VCaP (cell line): Measurements from ENCODE around the gene IPPK.

ENCODE experiments used
- H3K27ac ChIP-seq: fragments of 450-650 bp; 2 replicates; pipeline ENCODE4 v1.5.1; 2017
- TF ChIP-seq, protein P1 (sequence below): fragments of 450-650 bp; conservative IDR thresholded peaks from 2 replicates; pipeline ENCODE4 v1.5.1; 2017; ENCODE audit warnings: mild to moderate bottlenecking, moderate library complexity

The IPPK gene

DNA sequence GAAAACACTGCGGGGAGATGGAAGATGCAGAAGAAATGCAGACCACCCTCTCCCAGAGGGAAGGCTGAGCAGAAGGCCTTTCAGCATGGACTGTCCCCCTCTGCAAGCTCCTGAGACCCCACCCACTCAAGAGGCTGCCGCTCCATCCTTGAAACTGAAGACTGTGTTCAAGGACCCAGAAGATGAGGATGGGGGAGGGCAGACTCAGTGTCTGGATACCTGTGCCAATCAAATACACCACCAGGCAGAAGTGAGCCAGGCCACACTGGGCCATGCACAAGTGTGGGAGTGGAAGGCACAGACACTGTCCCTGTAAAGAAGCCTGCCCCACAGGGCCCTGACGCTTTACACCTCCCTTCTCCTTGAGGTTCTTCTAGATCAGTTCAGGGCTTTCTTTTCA lies 40.0 kb upstream of the IPPK start:
- TF ChIP-seq, protein P1, sequence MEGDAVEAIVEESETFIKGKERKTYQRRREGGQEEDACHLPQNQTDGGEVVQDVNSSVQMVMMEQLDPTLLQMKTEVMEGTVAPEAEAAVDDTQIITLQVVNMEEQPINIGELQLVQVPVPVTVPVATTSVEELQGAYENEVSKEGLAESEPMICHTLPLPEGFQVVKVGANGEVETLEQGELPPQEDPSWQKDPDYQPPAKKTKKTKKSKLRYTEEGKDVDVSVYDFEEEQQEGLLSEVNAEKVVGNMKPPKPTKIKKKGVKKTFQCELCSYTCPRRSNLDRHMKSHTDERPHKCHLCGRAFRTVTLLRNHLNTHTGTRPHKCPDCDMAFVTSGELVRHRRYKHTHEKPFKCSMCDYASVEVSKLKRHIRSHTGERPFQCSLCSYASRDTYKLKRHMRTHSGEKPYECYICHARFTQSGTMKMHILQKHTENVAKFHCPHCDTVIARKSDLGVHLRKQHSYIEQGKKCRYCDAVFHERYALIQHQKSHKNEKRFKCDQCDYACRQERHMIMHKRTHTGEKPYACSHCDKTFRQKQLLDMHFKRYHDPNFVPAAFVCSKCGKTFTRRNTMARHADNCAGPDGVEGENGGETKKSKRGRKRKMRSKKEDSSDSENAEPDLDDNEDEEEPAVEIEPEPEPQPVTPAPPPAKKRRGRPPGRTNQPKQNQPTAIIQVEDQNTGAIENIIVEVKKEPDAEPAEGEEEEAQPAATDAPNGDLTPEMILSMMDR, result no peak
- no peak overlapping the region for H3K27ac ChIP-seq

DNA sequence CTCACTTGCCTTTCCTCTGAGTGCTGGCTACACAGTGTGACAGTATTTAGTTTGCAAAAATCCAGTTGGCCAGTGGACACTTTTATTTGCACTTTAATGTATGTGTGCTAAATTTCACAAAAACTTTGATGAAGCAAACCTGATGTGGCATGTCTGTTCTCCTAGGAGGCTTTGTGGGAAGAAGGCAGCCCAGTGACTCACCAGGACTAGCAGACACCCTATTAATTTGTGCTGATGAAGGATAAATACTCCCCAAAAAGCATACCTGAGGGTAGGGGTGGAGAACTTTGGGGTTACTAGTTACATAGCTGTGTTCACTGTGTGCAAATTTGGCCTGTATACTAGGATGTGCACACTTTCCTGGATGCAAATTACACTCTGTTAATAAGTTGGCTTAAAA lies 39.3 kb upstream of the IPPK start:
- H3K27ac ChIP-seq, result no peak overlapping the region
- TF ChIP-seq, protein P1, result no peak

DNA sequence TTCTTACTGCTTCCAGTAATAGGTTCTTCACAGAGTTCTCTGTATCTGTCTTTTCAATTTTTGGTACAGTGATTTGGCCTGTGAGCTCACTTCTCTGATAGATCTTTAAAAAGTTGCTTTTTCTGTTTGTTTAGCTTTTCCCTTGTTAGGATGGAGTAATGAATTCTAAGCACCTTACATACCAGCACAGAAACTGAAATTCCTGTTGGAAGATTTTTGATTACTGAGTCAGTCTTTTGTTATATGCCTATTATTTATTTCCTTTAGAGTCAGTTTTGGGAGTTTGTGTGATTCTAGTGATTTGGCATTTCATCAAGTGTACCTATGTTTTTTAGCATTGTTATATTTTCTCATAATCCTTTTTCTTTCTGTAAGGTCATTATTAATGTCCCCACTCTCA lies 37.6 kb upstream of the IPPK start:
- no peak overlapping the region for H3K27ac ChIP-seq
- TF ChIP-seq, protein P1, result no peak

DNA sequence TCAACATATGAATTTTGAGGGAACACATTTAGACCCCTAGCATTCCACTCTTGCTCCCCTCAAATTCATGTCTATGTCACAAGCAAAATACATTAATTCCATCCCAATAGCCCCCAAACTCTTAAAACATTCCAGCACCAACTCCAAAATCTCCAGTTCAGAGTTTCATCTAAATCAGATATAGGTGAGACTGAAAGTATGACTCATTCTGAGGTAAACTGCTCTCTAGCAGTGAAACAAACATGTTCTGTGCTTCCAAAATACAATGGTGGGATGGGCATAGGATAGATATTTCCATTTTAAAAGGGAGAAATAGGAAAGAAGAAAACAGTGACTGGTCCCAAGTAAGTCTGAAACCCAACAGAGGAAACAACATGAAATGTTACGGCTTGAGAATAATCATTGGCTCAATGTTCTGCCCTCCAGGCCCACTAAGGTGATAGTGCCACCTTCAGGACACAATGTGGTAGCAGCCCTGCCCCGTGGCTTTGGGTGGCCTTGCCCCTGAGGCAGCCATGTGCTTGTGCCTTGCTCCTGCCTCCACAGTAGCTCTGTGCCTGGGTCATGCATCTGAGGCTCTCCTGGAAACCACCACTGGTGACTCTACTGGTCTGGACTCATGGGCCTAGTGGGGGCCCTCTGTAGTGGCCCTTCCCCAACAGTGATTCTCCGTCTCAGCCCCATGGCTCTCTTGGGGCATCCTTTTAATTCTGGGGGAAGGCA lies 36.4 kb upstream of the IPPK start:
- H3K27ac ChIP-seq, result no peak overlapping the region
- TF ChIP-seq, protein P1, result peak; percentile 60

DNA sequence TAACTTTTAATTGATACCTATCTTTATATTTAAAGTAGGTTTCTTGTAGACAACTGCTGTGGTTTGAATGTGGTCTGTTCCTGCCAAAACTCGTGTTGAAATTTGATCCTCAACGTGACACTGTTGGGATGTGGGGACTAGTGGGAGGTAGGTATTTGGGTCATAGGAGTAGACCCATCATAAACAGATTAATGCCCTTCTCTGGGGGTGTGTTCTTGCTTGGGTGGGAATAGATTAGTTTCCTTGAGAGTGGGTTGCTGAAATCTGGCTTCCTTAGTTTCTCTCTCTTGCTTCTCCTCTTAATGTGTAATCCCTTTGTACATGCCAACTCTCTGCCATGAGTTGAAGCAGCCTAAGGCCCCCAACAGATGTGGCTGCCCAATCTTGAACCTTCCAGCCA lies 34.6 kb upstream of the IPPK start:
- H3K27ac ChIP-seq, result no peak overlapping the region
- TF ChIP-seq, protein P1, result no peak

DNA sequence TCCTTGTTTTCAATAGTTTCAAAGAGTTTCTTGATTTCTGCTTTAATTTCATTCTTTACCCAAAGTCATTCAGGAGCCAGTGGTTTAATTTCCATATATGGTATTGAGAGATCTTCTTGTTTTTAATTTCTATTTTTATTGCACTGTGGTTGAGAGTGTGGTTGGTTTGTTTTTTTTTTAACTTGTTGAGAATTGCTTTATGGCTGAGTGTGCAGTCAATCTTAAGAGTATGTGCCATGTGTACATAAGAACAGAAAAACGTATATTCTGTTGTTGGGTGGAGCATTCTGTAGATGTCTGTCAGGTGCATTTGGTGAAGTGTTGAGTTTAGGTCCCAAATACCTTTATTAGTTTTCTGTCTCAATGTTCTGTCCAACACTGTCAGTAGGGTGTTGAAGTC lies 26.7 kb upstream of the IPPK start:
- no peak overlapping the region for H3K27ac ChIP-seq
- TF ChIP-seq, protein P1, result no peak

DNA sequence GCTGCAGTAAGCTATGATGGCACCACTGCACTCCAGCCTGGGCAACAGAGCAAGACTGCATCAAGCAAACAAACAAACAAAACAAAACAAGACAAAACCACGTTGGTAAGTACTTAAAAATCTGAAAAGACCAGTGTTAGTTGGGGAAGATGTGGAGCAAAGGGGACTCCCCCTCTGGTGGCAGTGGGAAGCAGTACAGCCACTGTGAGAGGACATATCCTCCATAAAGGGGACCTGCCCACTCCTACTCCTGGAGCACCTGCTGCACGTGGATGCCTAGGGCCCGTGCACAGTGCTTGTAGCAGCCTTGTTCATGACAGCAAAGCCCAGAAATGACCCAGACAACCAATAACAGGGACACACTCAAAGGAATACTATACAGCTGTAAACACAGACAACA lies 17.0 kb upstream of the IPPK start:
- TF ChIP-seq, protein P1, result no peak; the same call in 1 of the 2 replicates
- H3K27ac ChIP-seq, result no peak overlapping the region
